ENCODE data around the gene KRT13. TPM values are rescaled to one million over a fixed set of nuclear protein-coding genes. Genes with fewer than 3 reads are reported as not detected.
A peak's percentile ranks its signal among the peaks of the same experiment; 100 is the strongest.

KRT13 gene
- total and polyA plus RNA-seq, 4 donors = 0.13 to 3.7 (median 2.8) TPM; not detected in 1

- no peak for DNase-seq (ENCODE audit: low spot score)
- H3K4me1 ChIP-seq (ENCODE audit: control insufficient read depth in 4 of 4, insufficient read depth in 4 of 4, low read length in 3 of 4) = no peaks in the 10 kb centered on the region
- TF ChIP-seq JUND (IDR thresholded peaks at IDR 0.05) (no peak), RAD21 (IDR thresholded peaks at IDR 0.05) (no peak), TAF1 (conservative IDR thresholded peaks at IDR 0.05) (no peak), RXRA (IDR thresholded peaks at IDR 0.05) (no peak), HNF4A (conservative IDR thresholded peaks at IDR 0.05) (no peak), GABPA (IDR thresholded peaks at IDR 0.05 in 1 of 2, conservative IDR thresholded peaks at IDR 0.05 in 1 of 2) (no peak), HNF4G (IDR thresholded peaks at IDR 0.05) (no peak), EGR1 (IDR thresholded peaks at IDR 0.05; ENCODE audit: low read depth in 2 of 2) (no peak), MAX (IDR thresholded peaks at IDR 0.05) (no peak), NR2F2 (IDR thresholded peaks at IDR 0.05) (no peak), FOXA1 (IDR thresholded peaks at IDR 0.05) (no peak), SP1 (IDR thresholded peaks at IDR 0.05) (no peak), FOXA2 (IDR thresholded peaks at IDR 0.05) (no peak), CTCF (IDR thresholded peaks at IDR 0.05; ENCODE audit: low read depth, low read length, missing input control) (no peak), YY1 (IDR thresholded peaks at IDR 0.05) (no peak)
- TF ChIP-seq, protein P1, sequence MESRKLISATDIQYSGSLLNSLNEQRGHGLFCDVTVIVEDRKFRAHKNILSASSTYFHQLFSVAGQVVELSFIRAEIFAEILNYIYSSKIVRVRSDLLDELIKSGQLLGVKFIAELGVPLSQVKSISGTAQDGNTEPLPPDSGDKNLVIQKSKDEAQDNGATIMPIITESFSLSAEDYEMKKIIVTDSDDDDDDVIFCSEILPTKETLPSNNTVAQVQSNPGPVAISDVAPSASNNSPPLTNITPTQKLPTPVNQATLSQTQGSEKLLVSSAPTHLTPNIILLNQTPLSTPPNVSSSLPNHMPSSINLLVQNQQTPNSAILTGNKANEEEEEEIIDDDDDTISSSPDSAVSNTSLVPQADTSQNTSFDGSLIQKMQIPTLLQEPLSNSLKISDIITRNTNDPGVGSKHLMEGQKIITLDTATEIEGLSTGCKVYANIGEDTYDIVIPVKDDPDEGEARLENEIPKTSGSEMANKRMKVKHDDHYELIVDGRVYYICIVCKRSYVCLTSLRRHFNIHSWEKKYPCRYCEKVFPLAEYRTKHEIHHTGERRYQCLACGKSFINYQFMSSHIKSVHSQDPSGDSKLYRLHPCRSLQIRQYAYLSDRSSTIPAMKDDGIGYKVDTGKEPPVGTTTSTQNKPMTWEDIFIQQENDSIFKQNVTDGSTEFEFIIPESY (IDR thresholded peaks at IDR 0.05) = no peak
- TF ChIP-seq, protein P2, sequence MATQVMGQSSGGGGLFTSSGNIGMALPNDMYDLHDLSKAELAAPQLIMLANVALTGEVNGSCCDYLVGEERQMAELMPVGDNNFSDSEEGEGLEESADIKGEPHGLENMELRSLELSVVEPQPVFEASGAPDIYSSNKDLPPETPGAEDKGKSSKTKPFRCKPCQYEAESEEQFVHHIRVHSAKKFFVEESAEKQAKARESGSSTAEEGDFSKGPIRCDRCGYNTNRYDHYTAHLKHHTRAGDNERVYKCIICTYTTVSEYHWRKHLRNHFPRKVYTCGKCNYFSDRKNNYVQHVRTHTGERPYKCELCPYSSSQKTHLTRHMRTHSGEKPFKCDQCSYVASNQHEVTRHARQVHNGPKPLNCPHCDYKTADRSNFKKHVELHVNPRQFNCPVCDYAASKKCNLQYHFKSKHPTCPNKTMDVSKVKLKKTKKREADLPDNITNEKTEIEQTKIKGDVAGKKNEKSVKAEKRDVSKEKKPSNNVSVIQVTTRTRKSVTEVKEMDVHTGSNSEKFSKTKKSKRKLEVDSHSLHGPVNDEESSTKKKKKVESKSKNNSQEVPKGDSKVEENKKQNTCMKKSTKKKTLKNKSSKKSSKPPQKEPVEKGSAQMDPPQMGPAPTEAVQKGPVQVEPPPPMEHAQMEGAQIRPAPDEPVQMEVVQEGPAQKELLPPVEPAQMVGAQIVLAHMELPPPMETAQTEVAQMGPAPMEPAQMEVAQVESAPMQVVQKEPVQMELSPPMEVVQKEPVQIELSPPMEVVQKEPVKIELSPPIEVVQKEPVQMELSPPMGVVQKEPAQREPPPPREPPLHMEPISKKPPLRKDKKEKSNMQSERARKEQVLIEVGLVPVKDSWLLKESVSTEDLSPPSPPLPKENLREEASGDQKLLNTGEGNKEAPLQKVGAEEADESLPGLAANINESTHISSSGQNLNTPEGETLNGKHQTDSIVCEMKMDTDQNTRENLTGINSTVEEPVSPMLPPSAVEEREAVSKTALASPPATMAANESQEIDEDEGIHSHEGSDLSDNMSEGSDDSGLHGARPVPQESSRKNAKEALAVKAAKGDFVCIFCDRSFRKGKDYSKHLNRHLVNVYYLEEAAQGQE (IDR thresholded peaks at IDR 0.05) = no peak
- H3K4me3 ChIP-seq (ENCODE audit: low read depth in 1 of 3, low read length in 3 of 3) = no peak overlapping the region
- no peaks in the 10 kb centered on the region for H3K9me3 ChIP-seq (ENCODE audit: control insufficient read depth in 4 of 4, low read length in 3 of 4)
- H3K36me3 ChIP-seq (ENCODE audit: control insufficient read depth in 4 of 4, insufficient read depth in 3 of 4, low read depth in 1 of 4, low read length in 3 of 4) = no peaks in the 10 kb centered on the region
- H3K27ac ChIP-seq (ENCODE audit: low read depth in 1 of 2, low read length in 2 of 2) = no peak overlapping the region
- no peaks in the 10 kb centered on the region for H3K27me3 ChIP-seq (ENCODE audit: control insufficient read depth in 4 of 4, insufficient read depth in 4 of 4, low read length in 3 of 4)
- 54% methylated on average over 4 of the region's 4 CpGs for WGBS
- H3K9ac ChIP-seq (ENCODE audit: low read depth in 1 of 2, low read length in 2 of 2) = no peak overlapping the region
Observed at GRCh38 chr17:41452281-41452680, 53.1 kb downstream of the KRT13 start.

GRCh38 chr17:41451154-41451728 is 54.2 kb downstream of the KRT13 start:
- 80% methylated on average over 2 of the region's 2 CpGs for WGBS
- DNase-seq (ENCODE audit: low spot score) = no peak
- Histone ChIP-seq H3K27me3 (ENCODE audit: control insufficient read depth in 4 of 4, insufficient read depth in 4 of 4, low read length in 3 of 4) (no peaks in the 10 kb centered on the region), H3K4me3 (ENCODE audit: low read depth in 1 of 3, low read length in 3 of 3) (no peak overlapping the region), H3K27ac (ENCODE audit: low read depth in 1 of 2, low read length in 2 of 2) (no peak overlapping the region), H3K9ac (ENCODE audit: low read depth in 1 of 2, low read length in 2 of 2) (no peak overlapping the region), H3K36me3 (ENCODE audit: control insufficient read depth in 4 of 4, insufficient read depth in 3 of 4, low read depth in 1 of 4, low read length in 3 of 4) (no peaks in the 10 kb centered on the region), H3K9me3 (ENCODE audit: control insufficient read depth in 4 of 4, low read length in 3 of 4) (no peaks in the 10 kb centered on the region), H3K4me1 (ENCODE audit: control insufficient read depth in 4 of 4, insufficient read depth in 4 of 4, low read length in 3 of 4) (no peaks in the 10 kb centered on the region)
- TF ChIP-seq SP1 (IDR thresholded peaks at IDR 0.05) = no peak

Small RNA genes within 50 kb of the gene (small RNA-seq; reads per million reads assigned to genes)
- gene RNU2-32P = 0.40 reads per million, percentile 44 among the genes with 10 or more reads in this experiment

Other genes starting within 250 kb of the KRT13 start
- gene KRTAP9-6, start 240.2 kb downstream of the KRT13 start, total RNA-seq = not detected
- gene KRTAP9-6, start 240.2 kb downstream of the KRT13 start, polyA plus RNA-seq = not detected
- gene KRTAP9-7, start 229.9 kb downstream of the KRT13 start, total RNA-seq = not detected
- gene KRTAP9-7, start 229.9 kb downstream of the KRT13 start, polyA plus RNA-seq = not detected
- gene KRTAP29-1, start 202.8 kb downstream of the KRT13 start, total RNA-seq = not detected
- not detected for gene KRTAP29-1, start 202.8 kb downstream of the KRT13 start, polyA plus RNA-seq
- gene KRTAP16-1, start 196.3 kb downstream of the KRT13 start, total RNA-seq = not detected
- gene KRTAP16-1, start 196.3 kb downstream of the KRT13 start, polyA plus RNA-seq = not detected
- gene KRTAP17-1, start 189.9 kb downstream of the KRT13 start, total RNA-seq = not detected
- not detected for gene KRTAP17-1, start 189.9 kb downstream of the KRT13 start, polyA plus RNA-seq
- gene KRT33A, start 154.8 kb downstream of the KRT13 start, total RNA-seq = not detected
- not detected for gene KRT33A, start 154.8 kb downstream of the KRT13 start, polyA plus RNA-seq
- not detected for gene KRT33B, start 135.8 kb downstream of the KRT13 start, total RNA-seq
- not detected for gene KRT33B, start 135.8 kb downstream of the KRT13 start, polyA plus RNA-seq
- gene KRT34, start 123.3 kb downstream of the KRT13 start, total RNA-seq = not detected
- not detected for gene KRT34, start 123.3 kb downstream of the KRT13 start, polyA plus RNA-seq
- gene KRT31, start 108.0 kb downstream of the KRT13 start, total RNA-seq = not detected
- not detected for gene KRT31, start 108.0 kb downstream of the KRT13 start, polyA plus RNA-seq
- gene KRT37, start 81.0 kb downstream of the KRT13 start, total RNA-seq = not detected
- gene KRT37, start 81.0 kb downstream of the KRT13 start, polyA plus RNA-seq = not detected
- gene KRT38, start 64.6 kb downstream of the KRT13 start, total RNA-seq = not detected
- gene KRT38, start 64.6 kb downstream of the KRT13 start, polyA plus RNA-seq = not detected
- not detected for gene KRT32, start 38.2 kb downstream of the KRT13 start, total RNA-seq
- gene KRT32, start 38.2 kb downstream of the KRT13 start, polyA plus RNA-seq = not detected
- not detected for gene KRT35, start 24.5 kb downstream of the KRT13 start, total RNA-seq
- gene KRT35, start 24.5 kb downstream of the KRT13 start, polyA plus RNA-seq = not detected
- gene KRT36, start 15.7 kb downstream of the KRT13 start, total RNA-seq = under 1 TPM in 1 of 2 donors, not detected in 1; 0.05 TPM
- gene KRT36, start 15.7 kb downstream of the KRT13 start, polyA plus RNA-seq = not detected
- not detected for gene KRT15, start 13.3 kb upstream of the KRT13 start, total RNA-seq
- gene KRT15, start 13.3 kb upstream of the KRT13 start, polyA plus RNA-seq = under 1 TPM in 1 of 2 donors, not detected in 1; 0.14 TPM
- gene KRT19, start 22.7 kb upstream of the KRT13 start, total RNA-seq = 1 to 10 TPM; 3.1 to 3.4 TPM
- gene KRT19, start 22.7 kb upstream of the KRT13 start, polyA plus RNA-seq = 1 to 10 TPM; 3.8 to 5.8 TPM
- not detected for gene KRT9, start 66.4 kb upstream of the KRT13 start, total RNA-seq
- not detected for gene KRT9, start 66.4 kb upstream of the KRT13 start, polyA plus RNA-seq
- gene KRT14, start 81.3 kb upstream of the KRT13 start, total RNA-seq = not detected
- gene KRT14, start 81.3 kb upstream of the KRT13 start, polyA plus RNA-seq = not detected
- gene KRT16, start 107.2 kb upstream of the KRT13 start, total RNA-seq = not detected
- not detected for gene KRT16, start 107.2 kb upstream of the KRT13 start, polyA plus RNA-seq
- gene KRT17, start 119.0 kb upstream of the KRT13 start, total RNA-seq = not detected
- gene KRT17, start 119.0 kb upstream of the KRT13 start, polyA plus RNA-seq = under 1 TPM in 1 of 2 donors, not detected in 1; 0.15 TPM
- 10 to 100 TPM; 56.5 to 61.0 TPM for gene EIF1, start 183.3 kb upstream of the KRT13 start, total RNA-seq
- 100 to 1,000 TPM; 258 to 755 TPM for gene EIF1, start 183.3 kb upstream of the KRT13 start, polyA plus RNA-seq
- not detected for gene GAST, start 206.7 kb upstream of the KRT13 start, total RNA-seq
- not detected for gene GAST, start 206.7 kb upstream of the KRT13 start, polyA plus RNA-seq
- gene HAP1, start 229.0 kb upstream of the KRT13 start, total RNA-seq = under 1 TPM; under 0.01 to 0.05 TPM
- gene HAP1, start 229.0 kb upstream of the KRT13 start, polyA plus RNA-seq = under 1 TPM; 0.02 to 0.04 TPM